Ectodermal cell (in vitro differentiated cells): Measurements from ENCODE around the gene UBASH3A.

Experiments used
- H3K27ac ChIP-seq: 2 replicates; pipeline ENCODE4 v1.7.0; 2013; ENCODE audit warnings: mild to moderate bottlenecking, low read depth, low read length; ENCODE audit not compliant: insufficient read depth, poor library complexity, severe bottlenecking
- H3K27me3 ChIP-seq: 2 replicates; pipeline ENCODE4 v1.7.0; 2013; ENCODE audit warnings: mild to moderate bottlenecking, low read length; ENCODE audit not compliant: insufficient read depth, control insufficient read depth, poor library complexity, severe bottlenecking
- H3K36me3 ChIP-seq: one replicate; pipeline ENCODE4 v1.7.0; 2013; ENCODE audit warnings: low read length; ENCODE audit not compliant: control insufficient read depth, insufficient read depth
- H3K4me1 ChIP-seq: one replicate; pipeline ENCODE4 v1.7.0; 2013; ENCODE audit warnings: low read length; ENCODE audit not compliant: control insufficient read depth, insufficient read depth
- H3K4me3 ChIP-seq: 2 replicates; pipeline ENCODE4 v1.7.0; 2013; ENCODE audit warnings: low read depth, low read length, control low read depth; ENCODE audit not compliant: insufficient read depth
- H3K9me3 ChIP-seq: 2 replicates; pipeline ENCODE4 v1.7.0; 2013; ENCODE audit warnings: mild to moderate bottlenecking, low read length, moderate library complexity; ENCODE audit not compliant: control insufficient read depth
- WGBS, 2 experiments: methylation state at CpG; one replicate each; pipeline ENCODE4 v1.1.7; 2013; ENCODE audit warnings: missing lambda C conversion rate in 2 of 2; 5-methylcytosine and 5-hydroxymethylcytosine counted together

The UBASH3A gene

GRCh38 chr21:42374457-42374856 lies 29.2 kb upstream of the UBASH3A start:
- Histone ChIP-seq H3K4me1 (no peaks in the 10 kb centered on the region), H3K36me3 (no peaks in the 10 kb centered on the region), H3K27ac (no peak overlapping the region), H3K9me3 (no peaks in the 10 kb centered on the region), H3K27me3 (no peaks in the 10 kb centered on the region), H3K4me3 (no peak overlapping the region)
- 95% methylated on average over 7 of the region's 7 CpGs for WGBS, 2 experiments

- no peaks in the 10 kb centered on the region for H3K4me1 ChIP-seq
- 36 to 38% methylated on average over 22 to 23 of the region's 23 CpGs for WGBS, 2 experiments
- H3K9me3 ChIP-seq = no peaks in the 10 kb centered on the region
- H3K27me3 ChIP-seq = no peaks in the 10 kb centered on the region
- no peak overlapping the region for H3K4me3 ChIP-seq
- no peak overlapping the region for H3K27ac ChIP-seq
- no peaks in the 10 kb centered on the region for H3K36me3 ChIP-seq
These were observed 28.7 kb upstream of the UBASH3A start for GRCh38 chr21:42374864-42375499.

- Histone ChIP-seq H3K9me3 (no peaks in the 10 kb centered on the region), H3K4me3 (no peak overlapping the region), H3K4me1 (no peaks in the 10 kb centered on the region), H3K27ac (no peak overlapping the region), H3K27me3 (no peaks in the 10 kb centered on the region), H3K36me3 (no peaks in the 10 kb centered on the region)
- 88 to 90% methylated on average over 11 of the region's 11 CpGs for WGBS, 2 experiments
These were observed 28.2 kb upstream of the UBASH3A start for GRCh38 chr21:42375506-42375905.

- Histone ChIP-seq H3K9me3 (no peaks in the 10 kb centered on the region), H3K4me1 (no peaks in the 10 kb centered on the region), H3K4me3 (no peak overlapping the region), H3K27ac (no peak overlapping the region), H3K27me3 (no peaks in the 10 kb centered on the region), H3K36me3 (no peaks in the 10 kb centered on the region)
- 89 to 94% methylated on average over 3 of the region's 3 CpGs for WGBS, 2 experiments
These were observed 27.8 kb upstream of the UBASH3A start for GRCh38 chr21:42375966-42376337.

- no peaks in the 10 kb centered on the region for H3K27me3 ChIP-seq
- H3K4me3 ChIP-seq = no peak overlapping the region
- no peaks in the 10 kb centered on the region for H3K9me3 ChIP-seq
- no peak overlapping the region for H3K27ac ChIP-seq
- H3K36me3 ChIP-seq = no peaks in the 10 kb centered on the region
- no peaks in the 10 kb centered on the region for H3K4me1 ChIP-seq
- WGBS, 2 experiments = 90 to 91% methylated on average over 32 of the region's 32 CpGs
These were observed 27.2 kb upstream of the UBASH3A start for GRCh38 chr21:42376338-42376982.

- Histone ChIP-seq H3K4me3 (no peak overlapping the region), H3K36me3 (no peaks in the 10 kb centered on the region), H3K27me3 (no peaks in the 10 kb centered on the region), H3K9me3 (no peaks in the 10 kb centered on the region), H3K4me1 (no peaks in the 10 kb centered on the region), H3K27ac (no peak overlapping the region)
- WGBS, 2 experiments = 89% methylated on average over 24 of the region's 24 CpGs
These were observed 26.3 kb upstream of the UBASH3A start for GRCh38 chr21:42377211-42377950.

- WGBS, 2 experiments = 92 to 95% methylated on average over 5 of the region's 5 CpGs
- Histone ChIP-seq H3K4me1 (no peaks in the 10 kb centered on the region), H3K27me3 (no peaks in the 10 kb centered on the region)
These were observed 25.8 kb upstream of the UBASH3A start for GRCh38 chr21:42377951-42378340.

GRCh38 chr21:42378418-42378817 lies 25.3 kb upstream of the UBASH3A start:
- WGBS, 2 experiments = 90% methylated on average over 8 of the region's 8 CpGs
- no peaks in the 10 kb centered on the region for H3K27me3 ChIP-seq
- no peak overlapping the region for H3K4me3 ChIP-seq
- no peaks in the 10 kb centered on the region for H3K36me3 ChIP-seq
- no peaks in the 10 kb centered on the region for H3K4me1 ChIP-seq
- H3K9me3 ChIP-seq = no peaks in the 10 kb centered on the region
- no peak overlapping the region for H3K27ac ChIP-seq

More at GRCh38 chr21:42377951-42378340, 25.8 kb upstream of the UBASH3A start:
- Histone ChIP-seq H3K36me3 (no peaks in the 10 kb centered on the region), H3K9me3 (no peaks in the 10 kb centered on the region), H3K27ac (no peak overlapping the region), H3K4me3 (no peak overlapping the region)

- Histone ChIP-seq H3K9me3 (no peaks in the 10 kb centered on the region), H3K4me3 (no peak overlapping the region), H3K36me3 (no peaks in the 10 kb centered on the region), H3K27me3 (no peaks in the 10 kb centered on the region), H3K27ac (no peak overlapping the region), H3K4me1 (no peaks in the 10 kb centered on the region)
- WGBS, 2 experiments = 87 to 91% methylated on average over 17 of the region's 17 CpGs
These were observed 24.1 kb upstream of the UBASH3A start for GRCh38 chr21:42379426-42380215.
